HCT116 (cell line): ENCODE measurements around the gene MDFIC. TPM values are rescaled to one million over a fixed set of nuclear protein-coding genes. Genes with fewer than 3 reads are reported as not detected.

Experiments used
- ATAC-seq: fragments of 200-7000 bp; cut with Tn5 transposase; 2 replicates; pipeline ENCODE4 v1.9.1; 2020; ENCODE audit warnings: mild to moderate bottlenecking, moderate library complexity
- BruUV-seq: library from RNA; stranded (reverse); fragments of 400-500 nt; replicated peaks from 2 replicates; lab custom pipeline; 2021; lab: Mats Ljungman, UMichigan
- CTCF ChIA-PET: fragments of 300-600 bp; sonication (Branson Sonifier 250); formaldehyde crosslinking; loops from one replicate; lab custom pipeline; 2021; ENCODE audit warnings: antibody characterized with exemption; lab: Charles Lee
- POLR2A ChIA-PET: fragments of 300-600, 350-600 bp; sonication (Branson Sonifier 250); formaldehyde crosslinking; loops from one replicate; lab custom pipeline; 2021; ENCODE audit warnings: antibody characterized with exemption; lab: Charles Lee
- RAD21 ChIA-PET, 2 experiments: fragments of 300-600 bp; sonication (Branson Sonifier 250); formaldehyde crosslinking; loops; one replicate each; lab custom pipeline; 2023; ENCODE audit warnings: low total read pairs in 2 of 2; ENCODE audit not compliant: uncharacterized antibody in 2 of 2, unreplicated experiment in 2 of 2, low non-redundant PET in 1 of 2; lab: Charles Lee
- DNase-seq: peaks from one replicate; pipeline ENCODE4 v3.0.0-alpha.2; 2010; ENCODE audit warnings: low read depth, low spot score
- H2AFZ ChIP-seq: fragments of 200-600 bp; shearing (Covaris generic), sonication (generic); 2 replicates; pipeline ENCODE4 v1.6.1; 2017; ENCODE audit warnings: low read depth, mixed run types, mixed read lengths, antibody characterized with exemption, low read length; ENCODE audit not compliant: poor library complexity, severe bottlenecking
- H3K27ac ChIP-seq: 2 replicates; pipeline ENCODE4 v1.5.1; 2012; ENCODE audit warnings: low read depth, low read length
- H3K27me3 ChIP-seq: fragments of 200-600 bp; sonication (generic); 2 replicates; pipeline ENCODE4 v1.6.1; 2016; ENCODE audit warnings: mixed run types, low read length, mixed read lengths; ENCODE audit not compliant: insufficient read depth
- H3K36me3 ChIP-seq, 2 experiments: fragments of 200-500 bp in 1 of 2; fragments of 200-600 bp in 1 of 2; sonication (Bioruptor generic) in 1 of 2; sonication (generic) in 1 of 2; 2 replicates each; pipeline versions ENCODE4 v1.5.1 to v1.6.1; 2014 to 2016; ENCODE audit warnings: low read length in 2 of 2, inconsistent platforms in 1 of 2, mixed read lengths in 1 of 2, mixed run types in 1 of 2; ENCODE audit not compliant: insufficient read depth in 2 of 2, control insufficient read depth in 1 of 2
- H3K4me1 ChIP-seq, 2 experiments: fragments of 200-600 bp in 1 of 2; sonication (generic) in 1 of 2; 2 replicates each; pipeline versions ENCODE4 v1.5.1 to v1.6.1; 2012 to 2017; ENCODE audit warnings: low read length in 2 of 2, inconsistent platforms in 1 of 2, mild to moderate bottlenecking in 1 of 2, mixed read lengths in 1 of 2, mixed run types in 1 of 2, moderate library complexity in 1 of 2; ENCODE audit not compliant: insufficient read depth in 2 of 2, control insufficient read depth in 1 of 2
- H3K4me2 ChIP-seq: fragments of 200-600 bp; sonication (generic); 2 replicates; pipeline ENCODE4 v1.6.1; 2017; ENCODE audit warnings: mixed run types, low read length, mixed read lengths
- H3K4me3 ChIP-seq, 2 experiments: fragments of 200-600 bp in 1 of 2; sonication (generic) in 1 of 2; replicated peaks in 1 of 2; 2 replicates each; pipeline ENCODE4 v1.5.1; 2011 to 2016; ENCODE audit warnings: low read length in 2 of 2, control low read depth in 1 of 2, low read depth in 1 of 2, mild to moderate bottlenecking in 1 of 2, mixed read lengths in 1 of 2, mixed run types in 1 of 2
- H3K79me2 ChIP-seq: fragments of 200-600 bp; sonication (generic); 2 replicates; pipeline ENCODE4 v1.6.1; 2017; ENCODE audit warnings: mild to moderate bottlenecking, mixed run types, low read length, moderate library complexity, mixed read lengths; ENCODE audit not compliant: insufficient read depth
- H3K9ac ChIP-seq: fragments of 200-600 bp; sonication (generic); 2 replicates; pipeline ENCODE4 v1.6.1; 2016; ENCODE audit warnings: low read length, mixed read lengths
- H3K9me2 ChIP-seq: fragments of 200-600 bp; sonication (generic), shearing (Covaris generic); 2 replicates; pipeline ENCODE4 v1.6.1; 2017; ENCODE audit warnings: mixed run types, mild to moderate bottlenecking, moderate library complexity; ENCODE audit not compliant: insufficient read depth
- H3K9me3 ChIP-seq, 2 experiments: fragments of 200-500 bp in 1 of 2; fragments of 200-600 bp in 1 of 2; sonication (Bioruptor generic) in 1 of 2; sonication (generic) in 1 of 2; 2 replicates each; pipeline ENCODE4 v1.6.1; 2014 to 2017; ENCODE audit warnings: low read length in 2 of 2, mixed read lengths in 2 of 2, inconsistent platforms in 1 of 2, low read depth in 1 of 2, mild to moderate bottlenecking in 1 of 2, mixed run types in 1 of 2, moderate library complexity in 1 of 2; ENCODE audit not compliant: control insufficient read depth in 1 of 2, insufficient read depth in 1 of 2
- H4K20me1 ChIP-seq: fragments of 200-600 bp; sonication (generic), shearing (Covaris generic); 2 replicates; pipeline ENCODE4 v1.6.1; 2017; ENCODE audit warnings: mixed run types, mild to moderate bottlenecking, moderate library complexity; ENCODE audit not compliant: insufficient read depth
- JUND ChIP-seq: IDR thresholded peaks from 2 replicates; pipeline ENCODE4 v1.6.1; 2012
- POLR2A ChIP-seq: IDR thresholded peaks from 2 replicates; pipeline ENCODE4 v1.7.0; 2011; ENCODE audit warnings: borderline replicate concordance; ENCODE audit not compliant: insufficient read depth, insufficient read length; ENCODE audit errors: extremely low read depth
- RAD21 ChIP-seq: IDR thresholded peaks from 2 replicates; pipeline ENCODE4 v1.6.1; 2012; ENCODE audit warnings: low read depth, mild to moderate bottlenecking
- SIN3A ChIP-seq: IDR thresholded peaks from 2 replicates; pipeline ENCODE4 v1.6.1; 2012; ENCODE audit warnings: low read depth
- SP1 ChIP-seq: IDR thresholded peaks from 2 replicates; pipeline ENCODE4 v1.6.1; 2012; ENCODE audit warnings: low read depth
- SRF ChIP-seq: IDR thresholded peaks from 2 replicates; pipeline ENCODE4 v1.6.1; 2012; ENCODE audit warnings: low read depth
- TCF7L2 ChIP-seq: IDR thresholded peaks from 2 replicates; pipeline ENCODE4 v1.7.0; 2011; ENCODE audit warnings: borderline replicate concordance, inconsistent platforms; ENCODE audit not compliant: insufficient read depth, insufficient read length; ENCODE audit errors: extremely low read depth
- YY1 ChIP-seq: IDR thresholded peaks from 2 replicates; pipeline ENCODE4 v1.6.1; 2011; ENCODE audit warnings: low read length, low read depth, moderate library complexity, mild to moderate bottlenecking; ENCODE audit not compliant: insufficient replicate concordance; ENCODE audit errors: extremely low read depth
- ZNF274 ChIP-seq: fragments of 200-500 bp; sonication (Bioruptor generic); IDR thresholded peaks from 2 replicates; pipeline ENCODE4 v1.6.1; 2014; ENCODE audit warnings: mild to moderate bottlenecking, low read depth, low read length, inconsistent platforms
- intact Hi-C: fragments of 100-400 bp; cut with micrococcal nuclease; formaldehyde crosslinking; loops from 2 replicates; pipeline ENCODE4 v1.10.0; 2022
- total RNA-seq: library from RNA; stranded (reverse); gene quantifications from one replicate; pipeline ENCODE4 v1.2.1, GENCODE V29; 2021; ENCODE audit not compliant: unreplicated experiment
- TF ChIP-seq, protein P1 (sequence below): IDR thresholded peaks from 2 replicates; pipeline ENCODE4 v1.6.1; 2011; ENCODE audit warnings: mild to moderate bottlenecking, low read length, moderate library complexity; ENCODE audit not compliant: insufficient replicate concordance; ENCODE audit errors: extremely low read depth
- TF ChIP-seq, protein P2 (sequence below), 3 experiments: fragments of 200-600 bp in 1 of 3; sonication (generic) in 1 of 3; IDR thresholded peaks in 2 of 3; conservative IDR thresholded peaks in 1 of 3; 2 replicates each; pipeline ENCODE4 v1.5.1; 2012 to 2017; ENCODE audit warnings: low read depth in 2 of 3, low read length in 2 of 3, antibody characterized with exemption in 1 of 3, borderline replicate concordance in 1 of 3, control low read depth in 1 of 3, mild to moderate bottlenecking in 1 of 3, mixed read lengths in 1 of 3, mixed run types in 1 of 3, moderate library complexity in 1 of 3; ENCODE audit not compliant: insufficient read depth in 1 of 3

MDFIC gene
- total RNA-seq, 1 experiment from 2014 or later: 8.3 TPM

DNA sequence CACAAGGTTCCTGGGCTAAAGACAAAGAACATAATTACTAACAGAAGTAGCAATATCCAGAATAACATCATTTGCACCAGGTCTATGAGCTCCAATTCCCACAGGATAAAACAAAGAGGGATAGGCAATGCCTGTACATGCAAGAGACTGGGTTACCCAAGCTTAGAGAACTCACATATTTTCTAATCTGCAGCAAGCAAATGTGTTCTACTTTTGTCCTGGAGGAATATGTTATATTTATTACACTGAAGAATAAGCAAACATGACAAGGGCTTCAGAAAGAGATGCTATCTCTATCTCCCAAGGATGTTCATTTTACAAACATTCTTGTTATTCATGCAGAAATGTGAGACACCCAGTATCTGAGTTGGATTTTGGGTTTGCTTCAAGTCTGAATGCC, 118.6 kb downstream of the MDFIC start:
- CTCF ChIA-PET: no interaction called here
- ATAC-seq (no peak), DNase-seq (no peak)
- H3K9me2 ChIP-seq: no peaks in the 10 kb centered on the region
- no peak overlapping the region for H3K27ac ChIP-seq
- H3K36me3 ChIP-seq: no peaks in the 10 kb centered on the region
- no peak overlapping the region for H3K9ac ChIP-seq
- intact Hi-C loops: no loop called here
- RAD21 ChIA-PET: no interaction called here
- H3K4me1 ChIP-seq: no peaks in the 10 kb centered on the region
- no peaks in the 10 kb centered on the region for H3K79me2 ChIP-seq
- H3K27me3 ChIP-seq: no peaks in the 10 kb centered on the region
- no peak overlapping the region for H3K4me3 ChIP-seq
- peak overlapping the region; percentile 10 for H2AFZ ChIP-seq
- no peak overlapping the region for H3K4me2 ChIP-seq
- POLR2A ChIA-PET: no interaction called here
- no TSS peak for BruUV-seq
- H3K9me3 ChIP-seq: no peaks in the 10 kb centered on the region
- H4K20me1 ChIP-seq: no peaks in the 10 kb centered on the region
- TF ChIP-seq SIN3A (no peak), ZNF274 (no peak), SP1 (no peak), JUND (no peak), SRF (no peak), RAD21 (no peak), YY1 (no peak), TCF7L2 (no peak), POLR2A (no peak)
- TF ChIP-seq, protein P1, sequence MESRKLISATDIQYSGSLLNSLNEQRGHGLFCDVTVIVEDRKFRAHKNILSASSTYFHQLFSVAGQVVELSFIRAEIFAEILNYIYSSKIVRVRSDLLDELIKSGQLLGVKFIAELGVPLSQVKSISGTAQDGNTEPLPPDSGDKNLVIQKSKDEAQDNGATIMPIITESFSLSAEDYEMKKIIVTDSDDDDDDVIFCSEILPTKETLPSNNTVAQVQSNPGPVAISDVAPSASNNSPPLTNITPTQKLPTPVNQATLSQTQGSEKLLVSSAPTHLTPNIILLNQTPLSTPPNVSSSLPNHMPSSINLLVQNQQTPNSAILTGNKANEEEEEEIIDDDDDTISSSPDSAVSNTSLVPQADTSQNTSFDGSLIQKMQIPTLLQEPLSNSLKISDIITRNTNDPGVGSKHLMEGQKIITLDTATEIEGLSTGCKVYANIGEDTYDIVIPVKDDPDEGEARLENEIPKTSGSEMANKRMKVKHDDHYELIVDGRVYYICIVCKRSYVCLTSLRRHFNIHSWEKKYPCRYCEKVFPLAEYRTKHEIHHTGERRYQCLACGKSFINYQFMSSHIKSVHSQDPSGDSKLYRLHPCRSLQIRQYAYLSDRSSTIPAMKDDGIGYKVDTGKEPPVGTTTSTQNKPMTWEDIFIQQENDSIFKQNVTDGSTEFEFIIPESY: no peak
- TF ChIP-seq, protein P2, sequence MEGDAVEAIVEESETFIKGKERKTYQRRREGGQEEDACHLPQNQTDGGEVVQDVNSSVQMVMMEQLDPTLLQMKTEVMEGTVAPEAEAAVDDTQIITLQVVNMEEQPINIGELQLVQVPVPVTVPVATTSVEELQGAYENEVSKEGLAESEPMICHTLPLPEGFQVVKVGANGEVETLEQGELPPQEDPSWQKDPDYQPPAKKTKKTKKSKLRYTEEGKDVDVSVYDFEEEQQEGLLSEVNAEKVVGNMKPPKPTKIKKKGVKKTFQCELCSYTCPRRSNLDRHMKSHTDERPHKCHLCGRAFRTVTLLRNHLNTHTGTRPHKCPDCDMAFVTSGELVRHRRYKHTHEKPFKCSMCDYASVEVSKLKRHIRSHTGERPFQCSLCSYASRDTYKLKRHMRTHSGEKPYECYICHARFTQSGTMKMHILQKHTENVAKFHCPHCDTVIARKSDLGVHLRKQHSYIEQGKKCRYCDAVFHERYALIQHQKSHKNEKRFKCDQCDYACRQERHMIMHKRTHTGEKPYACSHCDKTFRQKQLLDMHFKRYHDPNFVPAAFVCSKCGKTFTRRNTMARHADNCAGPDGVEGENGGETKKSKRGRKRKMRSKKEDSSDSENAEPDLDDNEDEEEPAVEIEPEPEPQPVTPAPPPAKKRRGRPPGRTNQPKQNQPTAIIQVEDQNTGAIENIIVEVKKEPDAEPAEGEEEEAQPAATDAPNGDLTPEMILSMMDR (IDR thresholded peaks at IDR 0.05 in 2 of 3, conservative IDR thresholded peaks at IDR 0.05 in 1 of 3; ENCODE audit: borderline replicate concordance in 1 of 3, insufficient read depth in 1 of 3, low read depth in 2 of 3, low read length in 2 of 3): no peak
